NCI-H2107 (cell line): ENCODE measurements around the gene LYRM7.
A peak's percentile ranks its signal among the peaks of the same experiment; 100 is the strongest.
"Not testable (repeated sequence)": the region's sequence is repeated elsewhere in the genome, so short reads cannot be mapped to it uniquely, and the experiment has no call there.

Experiments
- DNase-seq: peaks from one replicate; lab custom pipeline; 2025; lab: John Stamatoyannopoulos, UW

Gene LYRM7

GRCh38 chr5:131170540-131171275 lies at the start of gene LYRM7:
Gene LYRM7 (plus strand): TSS chr5:131170944. CDS start chr5:131171021, 77 bp downstream.
- DNase-seq: peak; percentile 90

GRCh38 chr5:131127244-131127643 lies 43.5 kb upstream of the LYRM7 start:
- not testable (repeated sequence) for DNase-seq

DNA sequence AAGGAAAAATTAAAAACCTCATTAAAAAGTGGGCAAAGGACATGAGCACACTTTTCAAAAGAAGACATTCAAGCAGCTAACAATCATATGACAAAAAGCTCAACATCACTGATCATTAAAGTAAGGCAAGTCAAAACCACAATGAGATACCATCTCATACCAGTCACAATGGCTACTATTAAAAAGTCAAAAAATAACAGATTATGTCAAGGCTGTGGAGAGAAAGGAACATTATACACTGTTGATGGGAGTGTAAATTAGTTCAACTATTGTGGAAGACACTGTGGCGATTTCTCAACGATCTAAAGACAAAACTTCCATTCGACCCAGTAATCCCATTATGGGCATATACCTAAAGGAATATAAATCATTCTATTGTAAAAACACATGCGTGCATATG lies 41.4 kb upstream of the LYRM7 start:
- no peak for DNase-seq

DNA sequence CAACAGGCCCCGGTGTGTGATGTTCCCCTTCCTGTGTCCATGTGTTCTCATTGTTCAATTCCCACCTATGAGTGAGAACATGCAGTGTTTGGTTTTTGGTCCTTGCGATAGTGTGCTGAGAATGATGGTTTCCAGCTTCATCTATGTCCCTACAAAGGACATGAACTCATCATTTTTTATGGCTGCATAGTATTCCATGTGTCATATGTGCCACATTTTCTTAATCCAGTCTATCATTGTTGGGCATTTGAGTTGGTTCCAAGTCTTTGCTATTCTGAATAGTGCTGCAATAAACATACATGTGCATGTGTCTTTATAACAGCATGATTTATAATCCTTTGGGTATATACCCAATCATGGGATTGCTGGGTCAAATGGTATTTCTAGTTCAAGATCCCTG lies 37.7 kb upstream of the LYRM7 start:
- DNase-seq: not testable (repeated sequence)

DNA sequence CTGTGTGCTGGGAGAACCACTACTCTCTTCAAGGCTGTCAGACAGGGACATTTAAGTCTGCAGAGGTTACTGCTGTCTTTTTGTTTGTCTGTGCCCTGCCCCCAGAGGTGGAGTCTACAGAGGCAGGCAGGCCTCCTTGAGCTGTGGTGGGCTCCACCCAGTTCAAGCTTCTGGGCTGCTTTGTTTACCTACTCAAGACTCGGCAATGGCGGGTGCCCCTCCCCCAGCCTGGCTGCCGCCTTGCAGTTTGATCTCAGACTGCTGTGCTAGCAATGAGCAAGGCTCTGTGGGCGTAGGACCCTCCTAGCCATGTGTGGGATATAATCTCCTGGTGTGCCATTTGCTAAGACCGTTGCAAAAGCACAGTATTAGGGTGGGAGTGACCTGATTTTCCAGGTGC lies 32.3 kb upstream of the LYRM7 start:
- not testable (repeated sequence) for DNase-seq

DNA sequence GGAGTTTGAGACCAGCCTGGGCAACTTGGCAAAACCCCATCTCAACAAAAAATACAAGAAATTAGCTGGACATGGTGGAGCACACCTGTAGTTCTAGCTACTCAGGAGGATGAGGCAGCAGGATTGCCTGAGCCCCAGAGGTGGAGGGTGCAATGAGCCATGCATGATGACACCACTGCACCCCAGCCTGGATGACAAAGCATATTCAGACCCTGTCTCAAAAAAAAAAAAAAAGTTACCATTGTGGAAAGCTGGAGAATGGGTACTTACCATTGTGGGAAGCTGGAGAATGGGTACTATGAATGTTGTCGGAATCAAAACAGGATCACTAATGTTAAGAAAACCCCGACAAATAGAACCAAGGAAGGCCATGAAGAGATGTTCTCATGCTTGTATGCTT lies 31.4 kb upstream of the LYRM7 start:
- DNase-seq: no peak

DNA sequence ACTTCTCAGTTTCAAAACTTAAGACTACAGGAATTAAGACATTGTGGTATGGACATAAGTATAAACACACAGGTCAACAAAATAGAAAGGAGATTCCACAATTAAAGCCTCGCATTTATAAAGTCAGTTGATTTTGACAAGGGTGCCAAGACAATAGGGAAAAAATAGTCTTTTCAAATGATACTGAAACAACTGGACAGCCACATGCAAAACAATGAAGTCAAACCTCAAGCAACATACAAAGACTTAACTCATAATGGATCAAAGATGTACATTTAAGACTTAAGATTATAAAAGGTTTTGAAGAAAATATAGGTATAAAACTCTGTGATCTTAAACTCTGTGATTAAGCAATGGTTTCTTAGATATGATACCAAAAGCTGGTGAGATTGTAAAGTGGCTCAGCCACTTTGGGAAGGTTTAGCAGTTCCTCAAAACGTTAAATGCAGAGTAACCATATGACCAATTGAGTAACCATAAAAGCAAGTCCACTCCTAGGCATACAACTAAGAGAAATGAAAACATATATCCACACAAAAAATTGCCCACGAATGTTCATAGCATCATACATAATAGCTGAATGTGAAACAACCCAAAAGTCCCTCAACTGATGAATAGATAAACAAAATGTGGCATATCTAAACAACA lies 27.6 kb upstream of the LYRM7 start:
- DNase-seq: no peak

DNA sequence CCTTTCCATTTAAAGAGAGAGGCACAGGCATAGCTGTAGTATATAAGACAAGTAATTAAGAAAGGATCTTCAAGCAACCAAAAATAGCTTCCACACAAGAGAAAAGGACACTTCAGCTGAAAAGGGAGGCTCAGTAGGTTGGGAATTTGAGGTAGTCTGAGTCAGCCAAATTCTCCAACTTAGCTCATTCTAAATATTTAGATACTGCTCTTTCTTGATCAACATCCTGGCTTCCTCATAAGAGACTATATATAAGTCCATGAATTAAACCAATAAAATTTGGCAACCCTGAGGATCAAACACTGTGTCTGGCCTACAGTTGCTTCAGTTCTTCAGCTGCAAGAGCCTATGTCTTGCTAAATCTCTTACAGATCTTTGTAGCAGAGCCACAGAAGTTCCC lies 23.5 kb upstream of the LYRM7 start:
- no peak for DNase-seq

GRCh38 chr5:131148835-131149234 lies 21.9 kb upstream of the LYRM7 start:
- no peak for DNase-seq

DNA sequence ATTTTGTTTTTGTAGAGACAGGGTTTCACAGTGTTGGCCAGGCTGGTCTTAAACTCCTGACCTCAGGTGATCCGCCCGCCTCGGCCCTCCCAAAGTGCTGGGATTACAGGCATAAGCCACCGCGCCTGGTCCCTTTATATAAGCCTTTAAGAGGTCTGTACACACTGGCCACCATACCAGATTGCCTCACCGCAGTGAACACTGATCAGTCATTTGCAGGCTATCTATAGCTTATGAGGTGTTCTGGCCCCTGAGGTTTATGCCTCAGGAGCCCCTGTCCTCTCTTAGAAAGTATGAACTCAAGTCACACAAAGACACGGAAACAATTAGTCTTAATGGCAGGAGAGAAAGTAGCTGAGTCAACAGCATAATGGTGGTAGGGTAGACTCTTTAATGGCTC lies 20.3 kb upstream of the LYRM7 start:
- no peak for DNase-seq

GRCh38 chr5:131151216-131151615 lies 19.5 kb upstream of the LYRM7 start:
- no peak for DNase-seq

- DNase-seq: no peak
Observed at GRCh38 chr5:131156385-131156784, 14.4 kb upstream of the LYRM7 start.

GRCh38 chr5:131156957-131157356 lies 13.8 kb upstream of the LYRM7 start:
- DNase-seq: no peak

GRCh38 chr5:131160134-131160533 lies 10.6 kb upstream of the LYRM7 start:
- no peak for DNase-seq

DNA sequence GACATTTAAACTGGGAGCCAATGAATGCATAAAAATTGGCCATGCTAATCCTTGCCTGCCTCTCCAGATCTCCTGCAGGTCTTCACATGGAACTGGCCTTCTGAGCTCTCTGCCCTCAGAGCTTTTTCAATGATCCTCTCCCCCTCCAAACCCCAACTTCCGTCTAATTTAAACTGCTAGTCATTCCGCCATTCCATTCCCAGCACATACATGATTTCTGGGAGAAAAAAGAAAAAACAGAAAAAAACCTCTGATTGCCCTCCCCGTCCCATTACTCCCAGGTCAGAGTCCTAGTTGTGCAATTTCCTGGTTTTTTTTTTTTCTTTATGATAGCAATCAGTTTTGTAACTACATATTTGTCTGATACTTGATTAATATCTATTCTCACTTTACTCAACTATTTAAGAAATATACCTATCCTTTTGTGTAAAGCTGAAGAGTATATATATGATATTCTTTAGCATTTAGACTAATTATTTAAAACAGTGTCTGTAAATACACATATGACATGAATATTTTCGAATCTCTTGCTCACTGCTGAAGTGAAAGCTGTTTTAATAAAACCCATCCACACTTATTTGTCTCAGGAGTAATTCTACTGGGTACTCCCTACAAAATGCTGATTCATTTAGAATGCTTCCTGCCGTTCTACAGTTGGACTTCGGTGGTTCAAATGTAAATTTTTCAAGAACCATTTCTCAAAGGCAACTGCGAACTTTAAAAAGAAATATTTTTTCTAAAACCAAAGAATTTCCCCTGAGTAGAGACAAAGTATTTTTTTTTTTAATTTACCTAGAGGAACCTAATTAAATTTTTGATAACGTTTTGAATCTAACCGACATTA lies 7.2 kb upstream of the LYRM7 start:
- DNase-seq: no peak

GRCh38 chr5:131164191-131165118 lies 6.3 kb upstream of the LYRM7 start:
- peak; percentile 39 for DNase-seq

- DNase-seq: peak; percentile 72
Observed at GRCh38 chr5:131165119-131165727, 5.5 kb upstream of the LYRM7 start, which contains the start of gene HINT1. Gene HINT1 (minus strand): TSS chr5:131165256. CDS start chr5:131165205, 51 bp downstream.

GRCh38 chr5:131167615-131168014 lies 3.1 kb upstream of the LYRM7 start:
- DNase-seq: no peak

- no peak for DNase-seq
Observed at GRCh38 chr5:131169810-131170539, 769 bp upstream of the LYRM7 start.

- no peak for DNase-seq
Observed at GRCh38 chr5:131171276-131171810, 599 bp downstream of the LYRM7 start.
